CD4-positive, alpha-beta T cell (primary cell): Measurements from ENCODE around the gene E2F3. TPM values are rescaled to one million over a fixed set of nuclear protein-coding genes. Genes with fewer than 3 reads are reported as not detected.

Experiments used
- ATAC-seq: fragments of 200-7000 bp; cut with Tn5 transposase; one replicate; pipeline ENCODE4 v1.10.0; 2022; ENCODE audit warnings: mild to moderate bottlenecking; ENCODE audit not compliant: poor library complexity
- CTCF ChIA-PET: fragments of 350-600 bp; sonication (Branson Sonifier 250); formaldehyde crosslinking; loops from one replicate; lab custom pipeline; 2021; ENCODE audit warnings: antibody characterized with exemption, inconsistent platforms; lab: Charles Lee
- POLR2A ChIA-PET: fragments of 350-600 bp; sonication (Branson Sonifier 250); formaldehyde crosslinking; loops from one replicate; lab custom pipeline; 2021; ENCODE audit warnings: antibody characterized with exemption, inconsistent platforms; lab: Charles Lee
- DNase-seq, 14 experiments: peaks; one replicate each; pipeline ENCODE4 v3.0.0-alpha.2; 2013 to 2020; ENCODE audit warnings: mixed read lengths in 2 of 14
- H3K27ac ChIP-seq, 2 donors: one replicate each; pipeline versions ENCODE4 v1.5.1 to v1.7.0; 2013; ENCODE audit warnings: low read length in 2 of 2, low read depth in 1 of 2, mild to moderate bottlenecking in 1 of 2
- H3K27me3 ChIP-seq, 2 experiments: 1 replicate in 1 of 2; 2 replicates in 1 of 2; pipeline versions ENCODE4 v1.6.1 to v1.7.0; 2013; ENCODE audit warnings: low read length in 2 of 2, control low read depth in 1 of 2, mild to moderate bottlenecking in 1 of 2, moderate library complexity in 1 of 2; ENCODE audit not compliant: insufficient read depth in 2 of 2, control insufficient read depth in 1 of 2
- H3K36me3 ChIP-seq: one replicate; pipeline ENCODE4 v1.6.1; 2013; ENCODE audit warnings: low read length, control low read depth; ENCODE audit not compliant: insufficient read depth
- H3K4me1 ChIP-seq: one replicate; pipeline ENCODE4 v1.6.1; 2013; ENCODE audit warnings: low read length, control low read depth; ENCODE audit not compliant: insufficient read depth
- H3K4me3 ChIP-seq: one replicate; pipeline ENCODE4 v1.5.1; 2013; ENCODE audit warnings: mild to moderate bottlenecking, low read length, moderate library complexity
- H3K9me3 ChIP-seq, 2 experiments: 1 replicate in 1 of 2; 2 replicates in 1 of 2; pipeline versions ENCODE4 v1.6.1 to v1.7.0; 2013; ENCODE audit warnings: low read length in 2 of 2, mild to moderate bottlenecking in 2 of 2, control low read depth in 1 of 2, moderate library complexity in 1 of 2; ENCODE audit not compliant: control insufficient read depth in 1 of 2, insufficient read depth in 1 of 2
- H3K27ac Mint-ChIP-seq: one replicate; pipeline ENCODE4 v1.8.0; 2020; ENCODE audit warnings: mixed read lengths
- H3K27me3 Mint-ChIP-seq: one replicate; pipeline ENCODE4 v1.8.0; 2021; ENCODE audit warnings: mixed read lengths
- H3K36me3 Mint-ChIP-seq: one replicate; pipeline ENCODE4 v1.8.0; 2021; ENCODE audit warnings: low read depth, mixed read lengths
- H3K4me1 Mint-ChIP-seq: one replicate; pipeline ENCODE4 v1.8.0; 2021; ENCODE audit warnings: low read depth, mixed read lengths
- H3K4me3 Mint-ChIP-seq: one replicate; pipeline ENCODE4 v1.8.0; 2020; ENCODE audit warnings: mild to moderate bottlenecking, mixed read lengths
- H3K9me3 Mint-ChIP-seq: one replicate; pipeline ENCODE4 v1.8.0; 2020; ENCODE audit warnings: mixed read lengths
- intact Hi-C, 2 experiments: fragments of 100-400 bp; cut with DNase I in 1 of 2; cut with micrococcal nuclease in 1 of 2; formaldehyde crosslinking; loops; one replicate each; pipeline versions ENCODE4 v1.15.1 to v1.9.0; 2023 to 2025; cut with DNase I, micrococcal nuclease
- total RNA-seq, 174 experiments: library from RNA in 2 of 174; stranded (reverse) in 2 of 174; gene quantifications; one replicate each; pipeline ENCODE4 v1.2.3 and lab custom pipeline; 2021 to 2026
- TF ChIP-seq, protein P1 (sequence below): fragments of 200-600 bp; IDR thresholded peaks from one replicate; pipeline ENCODE4 v1.8.0; 2022; ENCODE audit warnings: antibody characterized with exemption, mild to moderate bottlenecking

The E2F3 gene
- total RNA-seq, 2 experiments from 2014 or later: 2.7 to 2.9 TPM

DNA sequence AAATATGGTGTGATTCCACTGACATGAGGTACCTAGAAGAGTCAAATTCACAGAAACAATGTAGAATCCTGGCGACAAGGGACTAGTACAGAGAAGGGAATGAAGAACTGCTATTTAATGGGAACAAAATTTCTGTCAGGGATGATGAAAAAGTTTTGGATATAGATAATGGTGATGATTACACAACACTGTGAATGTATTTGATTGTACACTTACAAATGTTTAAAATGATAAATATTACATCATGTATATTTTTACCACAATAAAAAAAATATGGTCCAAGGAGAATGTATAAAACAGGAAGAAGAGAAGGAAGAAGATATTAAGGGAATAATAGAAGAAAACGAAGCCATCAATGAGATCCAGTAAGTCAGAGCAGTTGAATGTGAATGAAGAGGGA is 8.4 kb upstream of the E2F3 start:
- H3K36me3 Mint-ChIP-seq: no peaks in the 10 kb centered on the region
- peaks cover 10% of the 10 kb centered on the region for H3K4me1 Mint-ChIP-seq
- Histone ChIP-seq H3K27me3 (no peaks in the 10 kb centered on the region), H3K27ac (no peak overlapping the region), H3K36me3 (no peaks in the 10 kb centered on the region), H3K4me1 (no peaks in the 10 kb centered on the region), H3K4me3 (no peak overlapping the region), H3K9me3 (no peaks in the 10 kb centered on the region)
- intact Hi-C loops: no loop called here
- ChIA-PET POLR2A (interaction anchor here (1.7 kb wide), 1 partner anchor 10 kb away, joined by 4 read pairs; no protein-coding TSS in a partner anchor), CTCF (no interaction called here)
- no peaks in the 10 kb centered on the region for H3K27me3 Mint-ChIP-seq
- no peaks in the 10 kb centered on the region for H3K9me3 Mint-ChIP-seq
- no peak overlapping the region for H3K4me3 Mint-ChIP-seq
- ATAC-seq: no peak
- DNase-seq: no peak
- TF ChIP-seq, protein P1, sequence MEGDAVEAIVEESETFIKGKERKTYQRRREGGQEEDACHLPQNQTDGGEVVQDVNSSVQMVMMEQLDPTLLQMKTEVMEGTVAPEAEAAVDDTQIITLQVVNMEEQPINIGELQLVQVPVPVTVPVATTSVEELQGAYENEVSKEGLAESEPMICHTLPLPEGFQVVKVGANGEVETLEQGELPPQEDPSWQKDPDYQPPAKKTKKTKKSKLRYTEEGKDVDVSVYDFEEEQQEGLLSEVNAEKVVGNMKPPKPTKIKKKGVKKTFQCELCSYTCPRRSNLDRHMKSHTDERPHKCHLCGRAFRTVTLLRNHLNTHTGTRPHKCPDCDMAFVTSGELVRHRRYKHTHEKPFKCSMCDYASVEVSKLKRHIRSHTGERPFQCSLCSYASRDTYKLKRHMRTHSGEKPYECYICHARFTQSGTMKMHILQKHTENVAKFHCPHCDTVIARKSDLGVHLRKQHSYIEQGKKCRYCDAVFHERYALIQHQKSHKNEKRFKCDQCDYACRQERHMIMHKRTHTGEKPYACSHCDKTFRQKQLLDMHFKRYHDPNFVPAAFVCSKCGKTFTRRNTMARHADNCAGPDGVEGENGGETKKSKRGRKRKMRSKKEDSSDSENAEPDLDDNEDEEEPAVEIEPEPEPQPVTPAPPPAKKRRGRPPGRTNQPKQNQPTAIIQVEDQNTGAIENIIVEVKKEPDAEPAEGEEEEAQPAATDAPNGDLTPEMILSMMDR: no peak
- no peak overlapping the region for H3K27ac Mint-ChIP-seq

DNA sequence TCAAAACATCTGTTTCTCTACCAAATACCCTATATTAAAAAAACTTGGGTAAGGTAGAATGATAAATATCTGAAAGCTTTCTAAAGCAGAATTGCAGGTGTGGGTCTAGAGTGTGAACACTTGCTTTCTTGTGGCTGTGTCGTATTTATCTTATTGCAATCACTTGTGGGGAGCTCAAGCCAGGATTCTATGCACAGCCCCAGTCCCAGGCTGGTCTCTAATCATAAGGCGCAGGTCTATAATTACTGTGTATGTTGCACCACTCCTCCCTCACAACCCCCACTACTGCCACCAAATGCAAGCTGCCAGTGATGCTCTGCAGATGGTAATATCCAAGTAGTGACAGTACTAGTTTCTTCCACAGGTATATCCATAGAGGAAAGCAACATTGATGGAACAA is 2.2 kb upstream of the E2F3 start:
- intact Hi-C loops: no loop called here
- Histone ChIP-seq H3K4me3 (no peak overlapping the region), H3K27ac (no peak overlapping the region), H3K4me1 (peaks cover 23% of the 10 kb centered on the region), H3K36me3 (no peaks in the 10 kb centered on the region), H3K9me3 (no peaks in the 10 kb centered on the region), H3K27me3 (no peaks in the 10 kb centered on the region)
- H3K4me1 Mint-ChIP-seq: peaks cover 30% of the 10 kb centered on the region
- ATAC-seq (no peak), DNase-seq (peak in 1 of 14 experiments; percentile 8)
- ChIA-PET POLR2A (interaction anchor here (4.3 to 4.4 kb wide), 2 partner anchors 33 to 80 kb away, joined by 42 to 56 read pairs; no protein-coding TSS in a partner anchor), CTCF (interaction anchor here (0.8 kb wide), 1 partner anchor 129 kb away, joined by 3 read pairs; no protein-coding TSS in a partner anchor)
- no peaks in the 10 kb centered on the region for H3K9me3 Mint-ChIP-seq
- H3K4me3 Mint-ChIP-seq: peak overlapping the region; percentile 63
- no peaks in the 10 kb centered on the region for H3K27me3 Mint-ChIP-seq
- no peak overlapping the region for H3K27ac Mint-ChIP-seq
- TF ChIP-seq, protein P1: no peak
- H3K36me3 Mint-ChIP-seq: peaks cover 20% of the 10 kb centered on the region

DNA sequence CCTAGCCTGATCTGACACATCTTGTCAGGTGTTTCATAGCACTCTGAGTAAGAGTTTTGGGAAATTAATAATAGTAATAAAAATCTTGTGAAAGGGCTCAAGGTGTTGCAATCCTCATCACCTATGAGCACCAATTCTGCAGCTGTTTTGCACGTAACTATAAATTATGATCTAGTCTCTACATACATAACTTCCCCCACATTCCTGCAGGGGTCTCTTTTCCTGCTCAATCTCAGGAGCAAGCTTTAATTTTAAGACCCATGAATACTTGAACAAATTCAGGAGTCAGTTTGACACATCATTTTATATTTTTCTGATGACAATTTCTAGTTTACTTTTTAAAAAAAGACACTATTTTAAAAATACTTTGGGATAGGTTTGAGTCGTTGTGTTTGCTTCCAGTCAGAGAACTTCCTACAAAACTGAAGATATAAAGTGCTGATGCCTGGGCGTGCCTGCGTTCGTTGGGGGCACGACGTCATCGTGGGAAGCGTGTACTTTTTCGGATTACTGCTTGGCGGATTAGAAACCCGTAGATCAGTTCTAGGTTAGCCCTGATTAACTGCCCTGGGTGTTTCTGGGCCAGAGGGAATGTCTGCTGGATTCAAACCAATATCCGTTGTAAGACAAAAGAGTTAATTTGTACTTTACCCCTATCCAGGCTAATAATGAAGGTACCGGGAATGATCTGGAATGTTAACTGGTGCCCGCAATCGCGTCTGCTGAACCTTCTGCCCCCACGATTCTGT is 1.0 kb upstream of the E2F3 start:
- Histone ChIP-seq H3K9me3 (no peaks in the 10 kb centered on the region), H3K4me1 (peaks cover 23% of the 10 kb centered on the region), H3K4me3 (peak overlapping the region; percentile 69), H3K27me3 (no peaks in the 10 kb centered on the region), H3K27ac (peak overlapping the region in 1 of 2 donors; percentile 6), H3K36me3 (no peaks in the 10 kb centered on the region)
- intact Hi-C loops: loop anchor here (2.0 to 5.0 kb wide), 4 partner anchors 33 to 188 kb away; partner anchors contain the start of gene MBOAT1 (in 2 of the 2)
- no peaks in the 10 kb centered on the region for H3K27me3 Mint-ChIP-seq
- H3K4me1 Mint-ChIP-seq: peaks cover 35% of the 10 kb centered on the region
- H3K27ac Mint-ChIP-seq: peak overlapping the region; percentile 80
- peak in 9 of 14 experiments; percentile 4 to 80 (median 29) for DNase-seq
- peak overlapping the region; percentile 92 for H3K4me3 Mint-ChIP-seq
- POLR2A ChIA-PET: interaction anchor here (0.6 to 4.4 kb wide), 5 partner anchors 9 to 187 kb away, joined by 3 to 56 read pairs (median 5); no protein-coding TSS in a partner anchor
- CTCF ChIA-PET: no interaction called here
- TF ChIP-seq, protein P1: no peak
- H3K36me3 Mint-ChIP-seq: peaks cover 23% of the 10 kb centered on the region
- ATAC-seq: no peak
- no peaks in the 10 kb centered on the region for H3K9me3 Mint-ChIP-seq
